ENCODE results near the gene FABP1. TPM values are rescaled to one million over a fixed set of nuclear protein-coding genes. Genes with fewer than 3 reads are reported as not detected.

Gene FABP1
- not detected in 2 replicates for total RNA-seq (2014; rRNA removed; shearing (Covaris generic))

- no peak for DNase-seq (ENCODE audit: low spot score)
- in situ Hi-C loops (cut with HindIII; ENCODE audit: low sequenced_read_pairs), result no loop called here
These were observed at the start of gene FABP1 for GRCh38 chr2:88127888-88128653. Gene FABP1 (minus strand): TSS chr2:88128062. CDS start chr2:88128017, 45 bp downstream.

GRCh38 chr2:88177556-88177955, 49.7 kb upstream of the FABP1 start:
- DNase-seq (ENCODE audit: low spot score), result no peak
- in situ Hi-C loops (cut with HindIII; ENCODE audit: low sequenced_read_pairs), result no loop called here

- no peak for DNase-seq (ENCODE audit: low spot score)
- in situ Hi-C loops (cut with HindIII; ENCODE audit: low sequenced_read_pairs), result no loop called here
These were observed 48.6 kb upstream of the FABP1 start for GRCh38 chr2:88176352-88176984.

- in situ Hi-C loops (cut with HindIII; ENCODE audit: low sequenced_read_pairs), result no loop called here
- DNase-seq (ENCODE audit: low spot score), result no peak
These were observed 45.0 kb upstream of the FABP1 start for GRCh38 chr2:88172882-88173281.

- in situ Hi-C loops (cut with HindIII; ENCODE audit: low sequenced_read_pairs), result no loop called here
- no peak for DNase-seq (ENCODE audit: low spot score)
These were observed 44.1 kb upstream of the FABP1 start for GRCh38 chr2:88171966-88172365.

- in situ Hi-C loops (cut with HindIII; ENCODE audit: low sequenced_read_pairs), result no loop called here
- no peak for DNase-seq (ENCODE audit: low spot score)
These were observed 42.6 kb upstream of the FABP1 start for GRCh38 chr2:88170472-88170892.

GRCh38 chr2:88168386-88168785, 40.5 kb upstream of the FABP1 start:
- no peak for DNase-seq (ENCODE audit: low spot score)
- in situ Hi-C loops (cut with HindIII; ENCODE audit: low sequenced_read_pairs), result no loop called here

GRCh38 chr2:88167740-88168139, 39.9 kb upstream of the FABP1 start:
- DNase-seq (ENCODE audit: low spot score), result no peak
- in situ Hi-C loops (cut with HindIII; ENCODE audit: low sequenced_read_pairs), result no loop called here

GRCh38 chr2:88165332-88166003, 37.6 kb upstream of the FABP1 start:
- DNase-seq (ENCODE audit: low spot score), result peak; percentile 4
- in situ Hi-C loops (cut with HindIII; ENCODE audit: low sequenced_read_pairs), result no loop called here

GRCh38 chr2:88161446-88162244, 33.8 kb upstream of the FABP1 start:
- in situ Hi-C loops (cut with HindIII; ENCODE audit: low sequenced_read_pairs), result no loop called here

GRCh38 chr2:88160517-88160916, 32.7 kb upstream of the FABP1 start:
- in situ Hi-C loops (cut with HindIII; ENCODE audit: low sequenced_read_pairs), result no loop called here
- no peak for DNase-seq (ENCODE audit: low spot score)

More at GRCh38 chr2:88161446-88162244, 33.8 kb upstream of the FABP1 start:
- DNase-seq (ENCODE audit: low spot score), result no peak

- DNase-seq (ENCODE audit: low spot score), result peak; percentile 53
- in situ Hi-C loops (cut with HindIII; ENCODE audit: low sequenced_read_pairs), result no loop called here
These were observed 32.1 kb upstream of the FABP1 start for GRCh38 chr2:88159955-88160415.

- in situ Hi-C loops (cut with HindIII; ENCODE audit: low sequenced_read_pairs), result no loop called here
- no peak for DNase-seq (ENCODE audit: low spot score)
These were observed 31.6 kb upstream of the FABP1 start for GRCh38 chr2:88159481-88159880.

- DNase-seq (ENCODE audit: low spot score), result no peak
- in situ Hi-C loops (cut with HindIII; ENCODE audit: low sequenced_read_pairs), result no loop called here
These were observed 21.1 kb upstream of the FABP1 start for GRCh38 chr2:88148929-88149438.

GRCh38 chr2:88147145-88147544, 19.3 kb upstream of the FABP1 start:
- in situ Hi-C loops (cut with HindIII; ENCODE audit: low sequenced_read_pairs), result no loop called here
- DNase-seq (ENCODE audit: low spot score), result no peak

GRCh38 chr2:88146590-88146989, 18.7 kb upstream of the FABP1 start:
- in situ Hi-C loops (cut with HindIII; ENCODE audit: low sequenced_read_pairs), result no loop called here
- no peak for DNase-seq (ENCODE audit: low spot score)

GRCh38 chr2:88144914-88145497, 17.1 kb upstream of the FABP1 start:
- in situ Hi-C loops (cut with HindIII; ENCODE audit: low sequenced_read_pairs), result no loop called here
- no peak for DNase-seq (ENCODE audit: low spot score)

GRCh38 chr2:88144271-88144670, 16.4 kb upstream of the FABP1 start:
- DNase-seq (ENCODE audit: low spot score), result no peak
- in situ Hi-C loops (cut with HindIII; ENCODE audit: low sequenced_read_pairs), result no loop called here

GRCh38 chr2:88141952-88142351, 14.1 kb upstream of the FABP1 start:
- no peak for DNase-seq (ENCODE audit: low spot score)
- in situ Hi-C loops (cut with HindIII; ENCODE audit: low sequenced_read_pairs), result no loop called here

Data from G401 (cell line).